ENCODE measurements around the gene CFAP100.

The CFAP100 gene

DNA sequence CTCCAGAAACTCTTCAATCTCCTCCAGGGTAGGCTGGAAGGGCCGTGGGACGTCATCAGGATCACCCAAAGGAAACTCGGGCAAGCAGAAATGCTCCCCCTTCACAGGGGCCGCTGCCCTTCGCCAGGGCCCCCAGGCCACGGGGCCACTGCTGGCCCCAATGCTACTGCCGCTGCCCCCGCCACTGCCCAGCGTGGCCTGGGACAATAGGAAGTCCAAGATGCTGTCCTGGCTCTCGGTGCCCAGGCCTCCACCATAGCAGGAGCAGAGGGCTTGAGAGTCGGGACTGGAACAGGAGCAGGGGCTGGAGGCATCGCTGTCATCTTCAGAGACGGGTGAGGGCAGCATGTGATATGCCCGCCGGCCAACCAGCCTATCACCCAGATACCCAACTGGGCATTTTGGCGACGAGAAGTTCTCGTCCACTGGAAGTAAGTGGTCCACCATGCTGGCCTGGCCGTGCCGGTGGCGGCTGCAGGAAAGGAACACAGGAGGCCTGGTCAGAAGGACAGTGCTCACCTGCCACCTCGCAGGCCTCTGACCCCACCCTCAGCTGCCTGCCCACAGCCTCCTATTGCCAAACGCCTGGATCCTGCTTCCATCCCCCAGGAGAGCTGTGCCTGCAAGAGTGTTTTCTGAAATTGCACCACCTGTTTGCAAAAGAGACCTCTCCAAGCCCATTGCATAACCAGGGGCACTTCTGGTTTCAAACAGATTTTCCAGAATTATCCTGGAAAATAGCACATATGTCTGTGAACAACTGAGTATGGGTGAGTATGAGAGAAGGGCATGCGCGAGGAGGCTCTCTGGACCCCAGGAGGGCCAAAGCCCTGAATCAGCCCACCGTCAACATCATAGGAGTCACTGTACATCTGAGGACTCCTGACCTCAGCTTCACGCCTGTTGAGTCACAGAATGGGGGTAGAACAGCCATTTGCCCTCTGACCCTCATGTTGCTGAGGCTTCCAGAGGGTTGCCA lies 41.9 kb upstream of the CFAP100 start:
- no peak overlapping the region for H3K4me3 ChIP-seq (ENCODE audit: control insufficient read depth, low read depth, low read length)
- DNase-seq (ENCODE audit: low read depth), result no peak
- TF ChIP-seq, protein P1, sequence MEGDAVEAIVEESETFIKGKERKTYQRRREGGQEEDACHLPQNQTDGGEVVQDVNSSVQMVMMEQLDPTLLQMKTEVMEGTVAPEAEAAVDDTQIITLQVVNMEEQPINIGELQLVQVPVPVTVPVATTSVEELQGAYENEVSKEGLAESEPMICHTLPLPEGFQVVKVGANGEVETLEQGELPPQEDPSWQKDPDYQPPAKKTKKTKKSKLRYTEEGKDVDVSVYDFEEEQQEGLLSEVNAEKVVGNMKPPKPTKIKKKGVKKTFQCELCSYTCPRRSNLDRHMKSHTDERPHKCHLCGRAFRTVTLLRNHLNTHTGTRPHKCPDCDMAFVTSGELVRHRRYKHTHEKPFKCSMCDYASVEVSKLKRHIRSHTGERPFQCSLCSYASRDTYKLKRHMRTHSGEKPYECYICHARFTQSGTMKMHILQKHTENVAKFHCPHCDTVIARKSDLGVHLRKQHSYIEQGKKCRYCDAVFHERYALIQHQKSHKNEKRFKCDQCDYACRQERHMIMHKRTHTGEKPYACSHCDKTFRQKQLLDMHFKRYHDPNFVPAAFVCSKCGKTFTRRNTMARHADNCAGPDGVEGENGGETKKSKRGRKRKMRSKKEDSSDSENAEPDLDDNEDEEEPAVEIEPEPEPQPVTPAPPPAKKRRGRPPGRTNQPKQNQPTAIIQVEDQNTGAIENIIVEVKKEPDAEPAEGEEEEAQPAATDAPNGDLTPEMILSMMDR (IDR thresholded peaks at IDR 0.05; ENCODE audit: control insufficient read depth, insufficient read depth, low read depth, low read length, missing control alignments), result no peak

GRCh38 chr3:126353694-126354321 lies 40.9 kb upstream of the CFAP100 start:
- DNase-seq (ENCODE audit: low read depth), result no peak
- TF ChIP-seq, protein P1 (IDR thresholded peaks at IDR 0.05; ENCODE audit: control insufficient read depth, insufficient read depth, low read depth, low read length, missing control alignments), result no peak
- H3K4me3 ChIP-seq (ENCODE audit: control insufficient read depth, low read depth, low read length), result no peak overlapping the region

DNA sequence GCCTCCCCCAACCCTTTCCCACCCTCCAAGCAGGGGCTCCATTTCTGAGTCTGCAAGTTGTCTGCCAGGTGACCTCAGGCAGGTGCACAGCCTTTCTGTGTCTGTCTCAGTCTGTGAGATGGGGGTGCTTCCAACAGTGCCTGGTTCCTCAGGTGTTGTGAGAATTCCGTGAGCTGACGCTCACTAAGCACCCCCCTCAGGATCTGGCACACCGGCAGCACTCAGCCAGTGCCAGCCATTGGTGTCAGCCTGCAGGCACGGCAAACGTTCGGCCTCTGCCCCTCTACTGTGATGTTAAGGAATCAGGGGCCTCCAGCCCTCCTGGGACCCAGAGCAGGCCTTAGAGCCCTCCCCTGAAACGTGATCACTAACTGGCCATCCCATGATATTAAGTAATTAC lies 39.9 kb upstream of the CFAP100 start:
- no peak overlapping the region for H3K4me3 ChIP-seq (ENCODE audit: control insufficient read depth, low read depth, low read length)
- TF ChIP-seq, protein P1 (IDR thresholded peaks at IDR 0.05; ENCODE audit: control insufficient read depth, insufficient read depth, low read depth, low read length, missing control alignments), result no peak
- no peak for DNase-seq (ENCODE audit: low read depth)

GRCh38 chr3:126355251-126355650 lies 39.5 kb upstream of the CFAP100 start:
- TF ChIP-seq, protein P1 (IDR thresholded peaks at IDR 0.05; ENCODE audit: control insufficient read depth, insufficient read depth, low read depth, low read length, missing control alignments), result no peak
- no peak overlapping the region for H3K4me3 ChIP-seq (ENCODE audit: control insufficient read depth, low read depth, low read length)
- DNase-seq (ENCODE audit: low read depth), result no peak

GRCh38 chr3:126355777-126356372 lies 38.8 kb upstream of the CFAP100 start:
- peak overlapping the region; percentile 46 for H3K4me3 ChIP-seq (ENCODE audit: control insufficient read depth, low read depth, low read length)
- TF ChIP-seq, protein P1 (IDR thresholded peaks at IDR 0.05; ENCODE audit: control insufficient read depth, insufficient read depth, low read depth, low read length, missing control alignments), result no peak
- DNase-seq (ENCODE audit: low read depth), result no peak

DNA sequence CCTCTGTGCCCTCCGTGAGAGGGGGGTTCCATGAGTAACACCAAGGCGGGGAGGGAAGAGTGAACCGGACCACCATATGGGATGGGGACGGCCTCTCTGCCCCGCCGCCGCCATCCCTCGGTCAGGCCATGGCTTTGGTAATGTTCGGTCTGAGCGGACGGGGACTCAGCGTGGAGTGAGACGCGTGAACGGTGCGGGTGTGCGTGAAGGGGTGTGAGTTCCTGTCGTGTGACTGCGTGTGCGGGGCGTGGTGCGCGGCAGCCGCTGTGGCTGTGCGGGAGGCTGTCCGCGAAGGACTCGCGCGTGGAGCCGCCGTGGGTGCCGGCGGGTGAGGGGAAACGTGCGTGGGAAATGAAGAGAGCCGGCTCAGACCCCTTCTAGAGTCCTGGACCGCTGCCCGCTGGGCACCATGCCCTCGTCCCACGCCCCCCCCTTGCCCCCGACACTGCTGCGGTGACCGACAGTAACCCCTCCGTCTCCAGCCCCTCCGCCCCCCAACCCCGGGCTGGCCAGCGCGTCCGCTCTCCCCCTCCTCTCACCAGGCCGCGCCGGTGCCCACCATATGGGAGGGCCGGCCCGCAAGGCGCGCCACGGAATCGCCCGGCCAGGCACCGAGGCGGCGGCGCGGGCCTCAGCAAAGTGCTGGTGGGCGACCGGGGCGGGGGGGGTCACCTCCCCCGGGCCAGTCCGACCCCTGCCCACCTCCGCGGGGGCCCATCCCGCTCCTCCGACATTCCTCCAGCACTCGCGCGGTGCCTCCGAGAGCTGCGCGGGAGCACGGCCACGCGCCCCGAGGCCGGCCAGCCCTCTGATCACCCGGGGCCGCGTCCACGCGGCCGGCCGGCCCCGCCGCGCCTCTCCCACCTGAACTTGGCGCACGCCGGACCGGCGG lies 38.1 kb upstream of the CFAP100 start:
- peak overlapping the region; percentile 46 for H3K4me3 ChIP-seq (ENCODE audit: control insufficient read depth, low read depth, low read length)
- DNase-seq (ENCODE audit: low read depth), result no peak
- TF ChIP-seq, protein P1 (IDR thresholded peaks at IDR 0.05; ENCODE audit: control insufficient read depth, insufficient read depth, low read depth, low read length, missing control alignments), result no peak

Data from AG09309 (cell line).